ENCODE measurements around the gene MYH15. TPM values are rescaled to one million over a fixed set of nuclear protein-coding genes. Genes with fewer than 3 reads are reported as not detected.

Gene MYH15
- total and polyA plus RNA-seq, 2 of the 8 experiments (the other 6 are each of a cell fraction or from before 2014, with no cell fraction given): under 0.01 TPM; not detected in 1

DNA sequence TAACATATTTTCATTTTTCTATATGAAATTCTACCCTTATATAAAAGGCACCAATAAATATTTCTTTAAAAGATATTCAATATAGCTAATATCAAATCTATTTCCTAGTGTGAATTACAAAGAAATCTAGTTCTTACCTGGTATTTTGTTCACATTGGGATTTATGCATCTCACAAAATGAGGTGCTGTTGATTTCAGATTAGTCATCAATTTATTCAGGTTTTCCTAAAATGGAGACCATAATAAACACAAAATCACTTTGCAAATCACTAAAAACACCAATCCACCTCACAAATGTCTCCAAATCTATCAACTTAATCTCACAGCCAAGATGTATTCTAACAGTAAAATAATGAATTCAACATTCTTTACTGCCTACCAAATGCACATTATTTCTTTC, 51.2 kb downstream of the MYH15 start:
- CTCF ChIA-PET (ENCODE audit: partially characterized antibody): interaction anchor here (1.0 to 1.9 kb wide), 5 partner anchors 18 to 60 kb away, joined by 3 to 6 read pairs (median 4); no protein-coding TSS in a partner anchor
- H3K27ac ChIP-seq (ENCODE audit: low read depth, low read length): no peak overlapping the region
- H3K9ac ChIP-seq (replicated peaks in 1 of 4; ENCODE audit: extremely low read depth in 1 of 4, low read depth in 3 of 4, low read length in 3 of 4): no peak overlapping the region
- H3K4me1 ChIP-seq (replicated peaks in 1 of 4; ENCODE audit: control insufficient read depth in 3 of 4, insufficient read depth in 4 of 4, low read length in 3 of 4): peaks cover 0 to 3% (median 0%) of the 10 kb centered on the region in 4 experiments; a peak in 1 of 7 replicates
- no peak overlapping the region for H3K4ac ChIP-seq (replicated peaks; ENCODE audit: insufficient read length, low read depth, low read length)
- H4K91ac ChIP-seq (replicated peaks; ENCODE audit: insufficient read length, low read length): no peak overlapping the region
- no peak overlapping the region for H2BK120ac ChIP-seq (replicated peaks; ENCODE audit: low read depth, low read length)
- POLR2A ChIA-PET (ENCODE audit: partially characterized antibody): no interaction called here
- H2BK20ac ChIP-seq (ENCODE audit: low read length): no peak overlapping the region
- no peak overlapping the region for H4K8ac ChIP-seq (ENCODE audit: extremely low read depth, insufficient read depth, low read length)
- no peak overlapping the region for H4K5ac ChIP-seq (ENCODE audit: insufficient read length, low read depth, low read length)
- H3K4me3 ChIP-seq (ENCODE audit: extremely low read depth in 1 of 4, insufficient read depth in 2 of 4, low read depth in 3 of 4, low read length in 4 of 4): no peak overlapping the region
- no peak overlapping the region for H3K56ac ChIP-seq (replicated peaks; ENCODE audit: insufficient read length, low read depth, low read length)
- DNase-seq (ENCODE audit: low read depth in 1 of 2, low spot score in 2 of 2) (no peak), FAIRE-seq (no peak)
- no peaks in the 10 kb centered on the region for H3K9me3 ChIP-seq (ENCODE audit: insufficient read depth in 2 of 2, low read depth in 1 of 2, low read length in 1 of 2)
- no peak overlapping the region for H3K23ac ChIP-seq (ENCODE audit: insufficient read length)
- no peaks in the 10 kb centered on the region for H3K79me1 ChIP-seq (ENCODE audit: low read depth, low read length)
- H2AFZ ChIP-seq (ENCODE audit: low read length): no peak overlapping the region
- no peak overlapping the region for H3K4me2 ChIP-seq (ENCODE audit: insufficient read depth in 1 of 2, low read depth in 2 of 2, low read length in 2 of 2)
- no peaks in the 10 kb centered on the region for H3K36me3 ChIP-seq (ENCODE audit: control insufficient read depth in 2 of 4, insufficient read depth in 4 of 4, low read length in 3 of 4)
- no peak overlapping the region for H3K14ac ChIP-seq (ENCODE audit: insufficient read length)
- H2BK5ac ChIP-seq (ENCODE audit: low read depth, low read length): no peak overlapping the region
- H2BK12ac ChIP-seq (ENCODE audit: low read depth, low read length): no peak overlapping the region
- no peak for TF ChIP-seq KDM4A (IDR thresholded peaks at IDR 0.05; ENCODE audit: low read depth, low read length, severe bottlenecking)
- no peak for TF ChIP-seq CBX5 (IDR thresholded peaks at IDR 0.05; ENCODE audit: low read depth, low read length)
- TF ChIP-seq FOSL1 (IDR thresholded peaks at IDR 0.05; ENCODE audit: insufficient read depth, low read depth, low read length): no peak
- no peak for TF ChIP-seq CEBPB (IDR thresholded peaks at IDR 0.05; ENCODE audit: low read depth, low read length)
- no peak for TF ChIP-seq TEAD4 (IDR thresholded peaks at IDR 0.05; ENCODE audit: low read depth, low read length)
- TF ChIP-seq SUZ12 (IDR thresholded peaks at IDR 0.05; ENCODE audit: low read length): no peak
- TF ChIP-seq JUND (IDR thresholded peaks at IDR 0.05; ENCODE audit: low read length): no peak
- TF ChIP-seq, protein P1, sequence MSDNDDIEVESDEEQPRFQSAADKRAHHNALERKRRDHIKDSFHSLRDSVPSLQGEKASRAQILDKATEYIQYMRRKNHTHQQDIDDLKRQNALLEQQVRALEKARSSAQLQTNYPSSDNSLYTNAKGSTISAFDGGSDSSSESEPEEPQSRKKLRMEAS (IDR thresholded peaks at IDR 0.05): no peak
- TF ChIP-seq SAP30 (IDR thresholded peaks at IDR 0.05; ENCODE audit: insufficient read depth, insufficient replicate concordance, low read length): no peak
- no peak for TF ChIP-seq HDAC6 (IDR thresholded peaks at IDR 0.05; ENCODE audit: low read depth, low read length)
- no peak for TF ChIP-seq SP1 (IDR thresholded peaks at IDR 0.05; ENCODE audit: low read depth, low read length)
- H3K23me2 ChIP-seq (ENCODE audit: low read depth, low read length): no peaks in the 10 kb centered on the region
- no peaks in the 10 kb centered on the region for H3K27me3 ChIP-seq (replicated peaks in 1 of 4; ENCODE audit: control insufficient read depth in 3 of 4, extremely low read depth in 1 of 4, insufficient read depth in 3 of 4, low read length in 3 of 4)
- H2AK5ac ChIP-seq (ENCODE audit: low read depth, low read length): no peak overlapping the region
- no peaks in the 10 kb centered on the region for H4K20me1 ChIP-seq (replicated peaks in 1 of 2; ENCODE audit: control insufficient read depth in 1 of 2, insufficient read depth in 2 of 2, low read length in 2 of 2)
- H3K79me2 ChIP-seq (ENCODE audit: control insufficient read depth in 1 of 2, insufficient read depth in 2 of 2, low read length in 2 of 2): no peaks in the 10 kb centered on the region
- no peak overlapping the region for H2BK15ac ChIP-seq (ENCODE audit: low read length)
- H3K18ac ChIP-seq (ENCODE audit: extremely low read depth, low read length): no peak overlapping the region
